A673 (cell line): ENCODE results near the gene FOXN3.

ENCODE experiments used
- CTCF ChIP-seq: fragments of 300-800, 200-600 bp; sonication (generic); conservative IDR thresholded peaks from 2 replicates; pipeline ENCODE4 v1.5.1; 2017; ENCODE audit warnings: low read depth, mild to moderate bottlenecking, antibody characterized with exemption, low read length, moderate library complexity, mixed read lengths
- EZH2 ChIP-seq: fragments of 200-600 bp; sonication (generic); IDR thresholded peaks from 2 replicates; pipeline ENCODE4 v1.6.1; 2017; ENCODE audit warnings: borderline replicate concordance, low read depth, mild to moderate bottlenecking, mixed read lengths, antibody characterized with exemption, low read length; ENCODE audit not compliant: poor library complexity, severe bottlenecking

GRCh38 chr14:89221109-89221810, 195.8 kb downstream of the FOXN3 start:
- TF ChIP-seq CTCF (no peak), EZH2 (no peak)
